Measurements from ENCODE around the gene CIC. TPM values are rescaled to one million over a fixed set of nuclear protein-coding genes. Genes with fewer than 3 reads are reported as not detected.

The CIC gene
- total and polyA plus RNA-seq, 2 of the 13 experiments (the other 11 are each of a cell fraction or from before 2014, with no cell fraction given) = 5.9 to 8.0 TPM

DNA sequence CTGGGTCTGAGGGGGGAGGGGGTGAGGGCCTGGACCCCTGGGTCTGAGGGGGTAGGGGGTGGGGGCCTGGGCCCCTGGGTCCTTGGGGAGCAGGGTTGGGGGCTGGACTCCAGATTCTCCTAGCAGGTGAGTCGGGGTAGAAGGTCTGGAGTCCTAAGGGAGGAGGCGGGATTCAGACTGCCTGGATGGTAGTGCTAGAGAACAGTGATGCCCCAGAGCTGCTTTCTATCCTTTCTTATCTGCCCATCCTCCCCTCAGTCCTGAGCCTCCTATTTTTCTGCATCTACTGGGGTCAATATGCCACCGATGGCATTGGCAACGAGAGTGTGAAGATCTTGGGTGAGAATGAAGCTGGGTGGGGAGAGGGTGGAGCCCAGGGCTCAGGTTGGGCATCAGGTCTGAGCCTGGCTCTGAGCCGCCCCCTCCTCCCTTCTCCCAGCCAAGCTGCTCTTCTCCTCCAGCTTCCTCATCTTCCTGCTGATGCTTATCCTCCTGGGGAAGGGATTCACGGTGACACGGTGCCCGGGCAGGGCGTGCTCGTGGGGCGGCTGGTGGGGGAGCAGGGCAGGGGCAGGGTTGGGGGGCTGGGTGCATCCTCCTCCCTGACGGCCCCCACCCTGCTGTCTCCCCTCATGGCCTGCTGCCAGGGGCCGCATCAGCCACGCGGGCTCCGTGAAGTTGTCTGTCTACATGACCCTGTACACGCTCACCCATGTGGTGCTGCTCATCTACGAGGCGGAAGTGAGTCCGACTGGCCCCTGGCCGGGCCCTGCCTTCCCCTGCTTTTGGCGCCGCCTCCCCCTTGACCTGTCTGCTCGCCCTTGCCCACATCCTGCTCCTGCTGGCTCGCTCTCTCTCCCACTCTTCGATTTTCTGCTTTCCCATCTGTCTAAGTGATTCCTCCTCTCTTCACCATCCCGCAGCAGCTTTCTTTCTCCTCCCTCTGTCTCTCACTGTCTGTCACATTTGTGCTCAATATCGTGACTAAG is 47.5 kb downstream of the CIC start (continued):
- TF ChIP-seq RXRA (CRISPR knock-in tag; IDR thresholded peaks at IDR 0.05) = 0 out of 2 replicates have a peak, but pooled peaks have one; percentile 53
- TF ChIP-seq NCOA1 (CRISPR knock-in tag; IDR thresholded peaks at IDR 0.05) = no peak
- TF ChIP-seq, protein P1, sequence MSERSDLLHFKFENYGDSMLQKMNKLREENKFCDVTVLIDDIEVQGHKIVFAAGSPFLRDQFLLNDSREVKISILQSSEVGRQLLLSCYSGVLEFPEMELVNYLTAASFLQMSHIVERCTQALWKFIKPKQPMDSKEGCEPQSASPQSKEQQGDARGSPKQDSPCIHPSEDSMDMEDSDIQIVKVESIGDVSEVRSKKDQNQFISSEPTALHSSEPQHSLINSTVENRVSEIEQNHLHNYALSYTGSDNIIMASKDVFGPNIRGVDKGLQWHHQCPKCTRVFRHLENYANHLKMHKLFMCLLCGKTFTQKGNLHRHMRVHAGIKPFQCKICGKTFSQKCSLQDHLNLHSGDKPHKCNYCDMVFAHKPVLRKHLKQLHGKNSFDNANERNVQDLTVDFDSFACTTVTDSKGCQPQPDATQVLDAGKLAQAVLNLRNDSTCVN (CRISPR knock-in tag; IDR thresholded peaks at IDR 0.05; ENCODE audit: borderline replicate concordance) = no peak
- no peak for TF ChIP-seq RNF2 (conservative IDR thresholded peaks at IDR 0.05; ENCODE audit: low read depth)
- no peak for TF ChIP-seq ZNF558 (CRISPR knock-in tag; IDR thresholded peaks at IDR 0.05; ENCODE audit: borderline replicate concordance)
- TF ChIP-seq, protein P2, sequence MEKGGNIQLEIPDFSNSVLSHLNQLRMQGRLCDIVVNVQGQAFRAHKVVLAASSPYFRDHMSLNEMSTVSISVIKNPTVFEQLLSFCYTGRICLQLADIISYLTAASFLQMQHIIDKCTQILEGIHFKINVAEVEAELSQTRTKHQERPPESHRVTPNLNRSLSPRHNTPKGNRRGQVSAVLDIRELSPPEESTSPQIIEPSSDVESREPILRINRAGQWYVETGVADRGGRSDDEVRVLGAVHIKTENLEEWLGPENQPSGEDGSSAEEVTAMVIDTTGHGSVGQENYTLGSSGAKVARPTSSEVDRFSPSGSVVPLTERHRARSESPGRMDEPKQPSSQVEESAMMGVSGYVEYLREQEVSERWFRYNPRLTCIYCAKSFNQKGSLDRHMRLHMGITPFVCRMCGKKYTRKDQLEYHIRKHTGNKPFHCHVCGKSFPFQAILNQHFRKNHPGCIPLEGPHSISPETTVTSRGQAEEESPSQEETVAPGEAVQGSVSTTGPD (CRISPR knock-in tag; IDR thresholded peaks at IDR 0.05) = no peak
- no peak for TF ChIP-seq ATF7 (IDR thresholded peaks at IDR 0.05)
- no peak for TF ChIP-seq ATF7 (CRISPR knock-in tag; IDR thresholded peaks at IDR 0.05)
- TF ChIP-seq ZNF547 (CRISPR knock-in tag; IDR thresholded peaks at IDR 0.05) = no peak
- no peak for TF ChIP-seq SATB2 (CRISPR knock-in tag; IDR thresholded peaks at IDR 0.05)
- TF ChIP-seq NFIC (IDR thresholded peaks at IDR 0.05; ENCODE audit: low read length) = no peak
- TF ChIP-seq NCOA5 (CRISPR knock-in tag; IDR thresholded peaks at IDR 0.05) = no peak
- TF ChIP-seq CREB1 (IDR thresholded peaks at IDR 0.05) = no peak
- TF ChIP-seq CREB1 (CRISPR knock-in tag; IDR thresholded peaks at IDR 0.05) = no peak
- TF ChIP-seq ZNF20 (CRISPR knock-in tag; IDR thresholded peaks at IDR 0.05) = no peak
- TF ChIP-seq SSRP1 (CRISPR knock-in tag; IDR thresholded peaks at IDR 0.05) = no peak
- TF ChIP-seq, protein P3, sequence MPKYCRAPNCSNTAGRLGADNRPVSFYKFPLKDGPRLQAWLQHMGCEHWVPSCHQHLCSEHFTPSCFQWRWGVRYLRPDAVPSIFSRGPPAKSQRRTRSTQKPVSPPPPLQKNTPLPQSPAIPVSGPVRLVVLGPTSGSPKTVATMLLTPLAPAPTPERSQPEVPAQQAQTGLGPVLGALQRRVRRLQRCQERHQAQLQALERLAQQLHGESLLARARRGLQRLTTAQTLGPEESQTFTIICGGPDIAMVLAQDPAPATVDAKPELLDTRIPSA (CRISPR knock-in tag; IDR thresholded peaks at IDR 0.05; ENCODE audit: borderline replicate concordance) = no peak
- no peak for TF ChIP-seq ZNF354B (CRISPR knock-in tag; IDR thresholded peaks at IDR 0.05)
- TF ChIP-seq ATRX (CRISPR knock-in tag; IDR thresholded peaks at IDR 0.05; ENCODE audit: borderline replicate concordance) = no peak
- TF ChIP-seq ZNF607 (CRISPR knock-in tag; IDR thresholded peaks at IDR 0.05; ENCODE audit: borderline replicate concordance) = no peak
- no peak for TF ChIP-seq HMG20B (CRISPR knock-in tag; conservative IDR thresholded peaks at IDR 0.05)
- TF ChIP-seq, protein P4, sequence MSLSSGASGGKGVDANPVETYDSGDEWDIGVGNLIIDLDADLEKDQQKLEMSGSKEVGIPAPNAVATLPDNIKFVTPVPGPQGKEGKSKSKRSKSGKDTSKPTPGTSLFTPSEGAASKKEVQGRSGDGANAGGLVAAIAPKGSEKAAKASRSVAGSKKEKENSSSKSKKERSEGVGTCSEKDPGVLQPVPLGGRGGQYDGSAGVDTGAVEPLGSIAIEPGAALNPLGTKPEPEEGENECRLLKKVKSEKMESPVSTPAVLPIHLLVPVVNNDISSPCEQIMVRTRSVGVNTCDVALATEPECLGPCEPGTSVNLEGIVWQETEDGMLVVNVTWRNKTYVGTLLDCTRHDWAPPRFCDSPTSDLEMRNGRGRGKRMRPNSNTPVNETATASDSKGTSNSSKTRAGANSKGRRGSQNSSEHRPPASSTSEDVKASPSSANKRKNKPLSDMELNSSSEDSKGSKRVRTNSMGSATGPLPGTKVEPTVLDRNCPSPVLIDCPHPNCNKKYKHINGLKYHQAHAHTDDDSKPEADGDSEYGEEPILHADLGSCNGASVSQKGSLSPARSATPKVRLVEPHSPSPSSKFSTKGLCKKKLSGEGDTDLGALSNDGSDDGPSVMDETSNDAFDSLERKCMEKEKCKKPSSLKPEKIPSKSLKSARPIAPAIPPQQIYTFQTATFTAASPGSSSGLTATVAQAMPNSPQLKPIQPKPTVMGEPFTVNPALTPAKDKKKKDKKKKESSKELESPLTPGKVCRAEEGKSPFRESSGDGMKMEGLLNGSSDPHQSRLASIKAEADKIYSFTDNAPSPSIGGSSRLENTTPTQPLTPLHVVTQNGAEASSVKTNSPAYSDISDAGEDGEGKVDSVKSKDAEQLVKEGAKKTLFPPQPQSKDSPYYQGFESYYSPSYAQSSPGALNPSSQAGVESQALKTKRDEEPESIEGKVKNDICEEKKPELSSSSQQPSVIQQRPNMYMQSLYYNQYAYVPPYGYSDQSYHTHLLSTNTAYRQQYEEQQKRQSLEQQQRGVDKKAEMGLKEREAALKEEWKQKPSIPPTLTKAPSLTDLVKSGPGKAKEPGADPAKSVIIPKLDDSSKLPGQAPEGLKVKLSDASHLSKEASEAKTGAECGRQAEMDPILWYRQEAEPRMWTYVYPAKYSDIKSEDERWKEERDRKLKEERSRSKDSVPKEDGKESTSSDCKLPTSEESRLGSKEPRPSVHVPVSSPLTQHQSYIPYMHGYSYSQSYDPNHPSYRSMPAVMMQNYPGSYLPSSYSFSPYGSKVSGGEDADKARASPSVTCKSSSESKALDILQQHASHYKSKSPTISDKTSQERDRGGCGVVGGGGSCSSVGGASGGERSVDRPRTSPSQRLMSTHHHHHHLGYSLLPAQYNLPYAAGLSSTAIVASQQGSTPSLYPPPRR (CRISPR knock-in tag; IDR thresholded peaks at IDR 0.05; ENCODE audit: borderline replicate concordance) = no peak
- TF ChIP-seq ZNF234 (CRISPR knock-in tag; conservative IDR thresholded peaks at IDR 0.05) = no peak
